Measurements from ENCODE around the gene MAPK8IP3. TPM values are rescaled to one million over a fixed set of nuclear protein-coding genes. Genes with fewer than 3 reads are reported as not detected.

Gene MAPK8IP3
- total RNA-seq, 2 experiments from 2014 or later: 290 to 297 TPM

DNA sequence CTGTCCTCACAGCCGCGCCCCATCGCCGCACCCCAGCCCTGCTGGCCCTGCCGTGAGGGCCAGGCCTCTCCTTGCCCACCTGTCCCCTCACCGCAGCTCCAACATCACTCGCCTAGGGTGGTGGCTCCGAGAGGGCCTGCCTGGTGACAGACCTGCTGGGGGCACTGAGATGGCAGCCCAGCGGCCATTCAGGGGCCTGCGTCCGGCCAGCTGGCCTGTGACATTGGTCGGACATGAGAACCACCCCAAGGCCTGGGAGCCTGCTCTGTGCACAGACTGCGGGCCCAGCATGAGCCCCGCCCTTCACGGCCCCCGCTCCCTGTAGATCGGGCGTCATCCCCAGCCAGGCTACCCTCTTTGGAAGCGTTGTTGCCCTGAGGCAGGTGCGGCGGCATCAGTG, 53.5 kb downstream of the MAPK8IP3 start:
- Mint-ChIP-seq H3K36me3 (ENCODE audit: low read depth) (peaks cover 24% of the 10 kb centered on the region), H3K27ac (no peak overlapping the region), H3K27me3 (no peaks in the 10 kb centered on the region), H3K9me3 (no peaks in the 10 kb centered on the region), H3K4me1 (ENCODE audit: low read depth) (peaks cover 10% of the 10 kb centered on the region), H3K4me3 (no peak overlapping the region)
- TF ChIP-seq, protein P1, sequence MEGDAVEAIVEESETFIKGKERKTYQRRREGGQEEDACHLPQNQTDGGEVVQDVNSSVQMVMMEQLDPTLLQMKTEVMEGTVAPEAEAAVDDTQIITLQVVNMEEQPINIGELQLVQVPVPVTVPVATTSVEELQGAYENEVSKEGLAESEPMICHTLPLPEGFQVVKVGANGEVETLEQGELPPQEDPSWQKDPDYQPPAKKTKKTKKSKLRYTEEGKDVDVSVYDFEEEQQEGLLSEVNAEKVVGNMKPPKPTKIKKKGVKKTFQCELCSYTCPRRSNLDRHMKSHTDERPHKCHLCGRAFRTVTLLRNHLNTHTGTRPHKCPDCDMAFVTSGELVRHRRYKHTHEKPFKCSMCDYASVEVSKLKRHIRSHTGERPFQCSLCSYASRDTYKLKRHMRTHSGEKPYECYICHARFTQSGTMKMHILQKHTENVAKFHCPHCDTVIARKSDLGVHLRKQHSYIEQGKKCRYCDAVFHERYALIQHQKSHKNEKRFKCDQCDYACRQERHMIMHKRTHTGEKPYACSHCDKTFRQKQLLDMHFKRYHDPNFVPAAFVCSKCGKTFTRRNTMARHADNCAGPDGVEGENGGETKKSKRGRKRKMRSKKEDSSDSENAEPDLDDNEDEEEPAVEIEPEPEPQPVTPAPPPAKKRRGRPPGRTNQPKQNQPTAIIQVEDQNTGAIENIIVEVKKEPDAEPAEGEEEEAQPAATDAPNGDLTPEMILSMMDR (IDR thresholded peaks at IDR 0.05): no peak
- H3K4me1 ChIP-seq (ENCODE audit: insufficient read depth, low read length): peaks cover 17% of the 10 kb centered on the region
- H3K27me3 ChIP-seq (ENCODE audit: control insufficient read depth in 1 of 2, insufficient read depth in 2 of 2, low read length in 2 of 2): no peaks in the 10 kb centered on the region
- H3K36me3 ChIP-seq (ENCODE audit: insufficient read depth, low read length): peaks cover 48% of the 10 kb centered on the region
- ATAC-seq (ENCODE audit: poor library complexity) (no peak), DNase-seq (no peak)
- H3K27ac ChIP-seq (ENCODE audit: low read depth in 1 of 2, low read length in 2 of 2): no peak overlapping the region
- intact Hi-C loops (cut with DNase I, micrococcal nuclease): no loop called here
- POLR2A ChIA-PET: no interaction called here
- CTCF ChIA-PET: no interaction called here
- H3K4me3 ChIP-seq (ENCODE audit: low read length): no peak overlapping the region
- H3K9me3 ChIP-seq (ENCODE audit: control insufficient read depth in 1 of 2, insufficient read depth in 1 of 2, low read length in 2 of 2): no peaks in the 10 kb centered on the region

GRCh38 chr16:1760911-1761310, 54.9 kb downstream of the MAPK8IP3 start:
- TF ChIP-seq, protein P1 (IDR thresholded peaks at IDR 0.05): no peak
- Histone ChIP-seq H3K4me3 (ENCODE audit: low read length) (no peak overlapping the region), H3K27ac (ENCODE audit: low read depth in 1 of 2, low read length in 2 of 2) (no peak overlapping the region), H3K9me3 (ENCODE audit: control insufficient read depth in 1 of 2, insufficient read depth in 1 of 2, low read length in 2 of 2) (no peaks in the 10 kb centered on the region), H3K4me1 (ENCODE audit: insufficient read depth, low read length) (peaks cover 17% of the 10 kb centered on the region), H3K36me3 (ENCODE audit: insufficient read depth, low read length) (peaks cover 55% of the 10 kb centered on the region), H3K27me3 (ENCODE audit: control insufficient read depth in 1 of 2, insufficient read depth in 2 of 2, low read length in 2 of 2) (no peaks in the 10 kb centered on the region)
- CTCF ChIA-PET: no interaction called here
- Mint-ChIP-seq H3K36me3 (ENCODE audit: low read depth) (peaks cover 19% of the 10 kb centered on the region), H3K27me3 (no peaks in the 10 kb centered on the region), H3K4me1 (ENCODE audit: low read depth) (peaks cover 10% of the 10 kb centered on the region), H3K27ac (no peak overlapping the region), H3K4me3 (no peak overlapping the region), H3K9me3 (no peaks in the 10 kb centered on the region)
- no peak for ATAC-seq (ENCODE audit: poor library complexity)
- DNase-seq: no peak
- POLR2A ChIA-PET: no interaction called here
- intact Hi-C loops (cut with DNase I, micrococcal nuclease): no loop called here

DNA sequence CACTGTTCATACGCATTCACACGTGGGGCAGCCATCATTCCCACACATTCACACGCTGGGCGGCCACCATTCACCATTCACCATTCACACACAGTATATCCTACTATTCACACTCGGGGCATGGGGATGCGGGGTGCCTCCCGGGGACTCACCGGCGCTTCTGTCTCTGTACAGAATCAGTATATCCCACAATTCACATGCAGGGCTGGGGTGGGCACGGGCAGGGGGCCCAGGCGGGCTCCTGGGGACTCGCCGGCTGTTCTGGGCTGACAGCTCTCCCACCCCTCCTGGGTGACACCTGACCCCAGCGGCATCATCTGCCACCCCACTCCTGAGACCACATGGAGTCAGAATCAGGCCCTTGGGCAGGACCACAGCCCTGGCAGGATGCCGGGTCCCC, 55.8 kb downstream of the MAPK8IP3 start:
- H3K27me3 ChIP-seq (ENCODE audit: control insufficient read depth in 1 of 2, insufficient read depth in 2 of 2, low read length in 2 of 2): no peaks in the 10 kb centered on the region
- no peak overlapping the region for H3K4me3 ChIP-seq (ENCODE audit: low read length)
- no peak overlapping the region for H3K4me3 Mint-ChIP-seq
- peaks cover 63% of the 10 kb centered on the region for H3K36me3 ChIP-seq (ENCODE audit: insufficient read depth, low read length)
- ChIA-PET CTCF (no interaction called here), POLR2A (no interaction called here)
- TF ChIP-seq, protein P1 (IDR thresholded peaks at IDR 0.05): no peak
- no peak for ATAC-seq (ENCODE audit: poor library complexity)
- peaks cover 16% of the 10 kb centered on the region for H3K36me3 Mint-ChIP-seq (ENCODE audit: low read depth)
- no peak overlapping the region for H3K27ac ChIP-seq (ENCODE audit: low read depth in 1 of 2, low read length in 2 of 2)
- no peaks in the 10 kb centered on the region for H3K27me3 Mint-ChIP-seq
- H3K4me1 ChIP-seq (ENCODE audit: insufficient read depth, low read length): peaks cover 13% of the 10 kb centered on the region
- intact Hi-C loops (cut with DNase I, micrococcal nuclease): no loop called here
- H3K9me3 ChIP-seq (ENCODE audit: control insufficient read depth in 1 of 2, insufficient read depth in 1 of 2, low read length in 2 of 2): no peaks in the 10 kb centered on the region
- H3K27ac Mint-ChIP-seq: no peak overlapping the region
- peaks cover 7% of the 10 kb centered on the region for H3K4me1 Mint-ChIP-seq (ENCODE audit: low read depth)
- no peak for DNase-seq
- no peaks in the 10 kb centered on the region for H3K9me3 Mint-ChIP-seq
